Measurements from ENCODE around the gene TANGO6. TPM values are rescaled to one million over a fixed set of nuclear protein-coding genes. Genes with fewer than 3 reads are reported as not detected.

Gene TANGO6
- polyA plus RNA-seq, 4 donors, result 6.4 to 7.9 (median 6.9) TPM

DNA sequence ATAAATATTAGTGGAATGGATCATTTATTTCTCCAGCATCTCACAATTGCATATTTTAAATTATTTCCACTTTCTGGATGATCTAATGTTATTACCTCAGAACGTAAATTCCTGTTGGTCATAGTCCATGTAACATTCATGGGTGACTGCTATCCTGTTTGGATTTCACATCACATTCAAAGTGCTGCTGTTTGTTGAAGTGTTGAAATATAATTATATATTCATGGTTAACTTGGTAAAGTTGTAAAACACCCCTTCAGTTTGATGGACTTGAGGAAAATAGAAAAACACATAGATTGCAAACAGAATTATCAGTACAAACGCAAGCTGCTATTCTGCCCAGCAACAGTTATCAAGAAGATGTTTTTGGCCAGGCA is 59.6 kb downstream of the TANGO6 start:
- DNase-seq (ENCODE audit: low read depth in 4 of 4, low spot score in 2 of 4), result no peak

DNA sequence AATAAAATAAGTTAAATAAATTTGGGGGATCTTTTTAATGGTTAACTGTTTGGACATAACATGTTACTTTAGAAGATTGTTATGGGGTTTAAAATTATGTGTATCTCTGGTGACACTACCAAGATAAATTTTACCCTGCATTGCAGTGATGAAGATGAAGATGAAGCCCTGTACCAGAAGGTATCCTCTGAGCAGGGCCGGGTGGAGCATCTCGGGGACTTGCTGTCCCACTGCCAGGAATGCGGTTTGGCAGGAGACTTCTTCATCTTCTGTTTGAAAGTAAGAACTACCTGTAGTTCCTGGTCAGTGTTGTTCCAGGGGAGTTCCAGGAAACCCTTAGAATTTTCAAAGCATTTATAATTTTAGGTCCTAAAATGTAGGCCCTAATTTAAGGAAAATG is 64.0 kb downstream of the TANGO6 start:
- no peak for DNase-seq (ENCODE audit: low read depth in 4 of 4, low spot score in 2 of 4)

DNA sequence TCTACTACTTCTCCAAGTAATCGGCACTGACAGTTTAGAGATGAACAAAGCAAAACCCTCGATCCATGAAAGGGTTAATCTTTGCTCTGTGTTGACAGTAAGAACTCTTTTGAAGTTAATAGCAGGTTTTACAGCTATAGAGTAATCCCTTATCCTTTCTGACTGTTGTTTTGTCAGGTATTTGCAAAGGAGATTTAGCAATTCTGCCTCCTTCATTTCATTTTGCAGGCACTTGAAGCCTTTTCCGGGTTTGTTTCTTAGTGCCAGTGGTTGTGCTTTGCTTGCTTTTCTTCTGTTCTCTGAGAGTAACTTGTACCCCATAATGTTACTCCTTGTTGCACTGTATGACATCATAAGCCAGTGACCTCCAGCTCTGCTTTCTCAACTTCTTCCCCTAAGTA is 64.5 kb downstream of the TANGO6 start:
- no peak for DNase-seq (ENCODE audit: low read depth in 4 of 4, low spot score in 2 of 4)

DNA sequence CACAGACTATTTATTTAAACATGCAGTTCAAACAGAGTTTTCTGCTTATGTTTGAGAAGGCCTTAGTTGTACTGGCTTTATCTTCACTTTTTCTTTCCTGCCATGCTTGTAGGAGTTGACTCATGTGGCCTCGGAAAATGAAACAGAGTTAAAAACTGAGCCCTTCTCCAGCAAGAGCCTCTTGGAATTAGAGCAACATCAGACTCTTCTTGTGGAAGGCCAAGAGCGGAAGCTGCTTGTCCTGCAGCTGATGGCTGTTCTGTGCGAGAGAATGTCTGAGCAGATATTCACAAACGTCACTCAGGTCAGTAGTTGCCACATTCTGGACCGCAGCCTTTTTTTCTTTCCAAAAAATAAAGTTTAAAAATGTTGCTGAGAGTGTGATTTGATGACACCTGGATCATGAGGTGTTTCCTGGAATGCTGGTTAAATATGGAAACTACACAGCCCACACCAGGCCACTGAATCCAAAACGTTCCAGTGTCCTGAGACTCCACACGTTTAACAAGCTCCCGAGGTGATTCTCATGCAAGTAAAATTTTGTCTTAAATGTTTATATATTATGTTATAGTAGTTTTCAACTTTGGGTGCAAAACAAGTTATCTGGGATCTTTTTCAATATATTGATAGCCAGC is 65.9 kb downstream of the TANGO6 start:
- no peak for DNase-seq (ENCODE audit: low read depth in 4 of 4, low spot score in 2 of 4)

DNA sequence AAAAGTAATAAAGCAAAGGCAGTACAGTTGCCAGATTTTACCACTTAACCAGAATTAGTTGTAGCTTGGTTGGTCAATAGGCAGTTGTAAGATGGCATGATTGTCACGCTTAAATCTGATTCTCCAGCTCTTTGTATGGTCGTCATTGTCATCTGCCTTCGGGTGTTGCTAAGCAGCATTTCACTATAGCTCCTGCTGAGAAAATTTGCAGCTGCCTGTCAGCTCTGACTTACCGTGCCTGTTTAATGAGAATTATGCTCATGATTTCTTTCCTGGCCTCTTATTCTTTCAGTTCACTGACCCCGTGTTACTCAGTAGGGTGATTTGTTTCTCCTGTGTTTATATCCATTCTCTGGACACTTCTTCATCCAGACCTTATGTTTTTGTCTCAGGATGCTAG is 66.7 kb downstream of the TANGO6 start:
- no peak for DNase-seq (ENCODE audit: low read depth in 4 of 4, low spot score in 2 of 4)

DNA sequence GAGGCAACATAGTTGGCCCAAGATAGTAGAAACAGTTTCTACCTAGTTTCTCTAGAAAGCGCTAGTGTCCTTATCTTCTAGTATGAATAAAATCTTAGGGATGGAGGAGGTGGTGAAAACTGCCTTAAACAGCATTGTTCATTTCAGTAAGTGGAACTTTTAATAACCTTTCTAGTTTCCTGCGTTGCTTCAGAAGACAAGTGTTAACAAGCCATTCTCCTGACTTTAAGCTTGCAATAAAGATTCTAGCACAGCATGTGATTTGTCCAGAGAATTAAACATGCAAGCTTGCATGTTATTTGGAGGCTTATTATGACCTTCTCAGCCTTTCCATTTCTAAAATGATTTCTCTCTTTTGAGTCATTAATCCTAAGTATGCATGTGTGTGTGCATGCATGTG is 72.3 kb downstream of the TANGO6 start:
- DNase-seq (ENCODE audit: low read depth in 4 of 4, low spot score in 2 of 4), result no peak

DNA sequence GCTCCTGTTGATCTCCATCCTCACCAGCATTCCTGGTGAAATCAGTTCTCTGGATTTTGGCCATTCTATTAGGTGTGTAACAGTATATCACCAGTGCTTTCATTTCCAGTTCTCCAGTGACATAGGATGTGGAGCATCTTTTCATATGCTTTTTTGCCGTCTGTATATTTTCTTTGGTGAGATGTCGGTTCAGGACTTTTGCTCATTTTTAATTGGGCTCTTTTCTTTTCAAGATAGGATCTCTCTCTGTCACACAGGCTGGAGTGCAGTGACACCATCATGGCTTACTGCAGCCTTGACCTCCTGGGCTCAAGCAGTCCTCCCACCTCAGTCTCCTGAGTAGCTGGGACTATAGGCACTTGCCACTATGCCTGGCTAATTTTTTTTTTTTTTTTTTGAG is 74.2 kb downstream of the TANGO6 start:
- DNase-seq (ENCODE audit: low read depth in 4 of 4, low spot score in 2 of 4), result no peak

DNA sequence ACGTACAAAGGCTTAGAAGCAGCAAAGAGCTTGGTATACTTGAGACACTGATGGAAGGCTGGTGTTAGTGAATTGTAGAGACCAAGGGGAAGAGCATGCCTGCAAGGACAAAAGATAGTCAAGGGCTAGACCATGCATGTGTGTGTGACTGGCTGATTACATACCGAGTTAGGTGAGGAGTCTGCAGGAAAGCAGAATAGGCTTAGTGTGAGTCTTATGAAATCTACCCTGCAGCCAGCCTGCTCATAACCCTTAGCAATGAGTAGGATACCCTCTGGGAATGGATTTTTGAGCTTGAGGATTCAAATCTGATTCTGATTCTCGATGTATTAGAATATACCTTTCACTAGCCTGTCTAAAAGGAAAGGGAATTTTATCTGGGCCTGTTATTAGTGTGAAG is 77.0 kb downstream of the TANGO6 start:
- no peak for DNase-seq (ENCODE audit: low read depth in 4 of 4, low spot score in 2 of 4)

DNA sequence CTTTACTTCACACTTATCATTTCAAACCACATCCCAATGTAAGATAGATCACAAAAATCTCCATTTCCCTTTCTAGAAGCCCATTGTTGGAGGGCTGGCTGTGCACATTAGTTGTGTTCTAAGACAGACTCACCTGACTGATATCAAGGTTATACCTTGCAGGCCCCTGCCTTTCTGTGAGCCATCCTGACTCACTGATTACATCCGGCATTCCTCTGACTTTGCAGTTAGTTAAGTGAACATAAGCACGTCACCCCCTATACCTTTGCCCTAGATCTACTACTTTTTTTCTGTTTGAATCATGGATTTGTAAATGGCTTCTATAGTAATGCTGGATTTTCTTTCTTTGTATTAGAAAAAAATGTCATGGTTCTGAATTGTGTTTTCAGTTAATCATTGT is 78.3 kb downstream of the TANGO6 start:
- no peak for DNase-seq (ENCODE audit: low read depth in 4 of 4, low spot score in 2 of 4)

DNA sequence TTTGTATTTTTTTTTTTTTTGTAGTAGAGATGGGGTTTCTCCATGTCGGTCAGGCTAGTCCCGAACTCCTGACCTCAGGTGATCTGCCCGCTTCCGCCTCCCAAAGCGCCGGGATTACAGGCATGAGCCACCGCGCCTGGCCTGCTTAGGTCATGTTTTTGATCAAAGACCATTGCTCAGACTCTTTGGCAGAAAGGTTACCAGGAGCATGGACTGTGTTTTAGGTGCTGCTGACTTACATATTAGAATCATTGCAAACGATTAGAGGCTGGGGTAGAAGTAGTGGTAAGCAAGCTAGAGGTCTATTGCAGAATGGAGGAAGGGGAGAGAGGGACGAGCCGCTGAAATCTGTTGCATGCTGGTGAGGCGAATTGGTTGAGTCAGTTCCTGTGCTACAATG is 79.8 kb downstream of the TANGO6 start:
- DNase-seq (ENCODE audit: low read depth in 4 of 4, low spot score in 2 of 4), result no peak

DNA sequence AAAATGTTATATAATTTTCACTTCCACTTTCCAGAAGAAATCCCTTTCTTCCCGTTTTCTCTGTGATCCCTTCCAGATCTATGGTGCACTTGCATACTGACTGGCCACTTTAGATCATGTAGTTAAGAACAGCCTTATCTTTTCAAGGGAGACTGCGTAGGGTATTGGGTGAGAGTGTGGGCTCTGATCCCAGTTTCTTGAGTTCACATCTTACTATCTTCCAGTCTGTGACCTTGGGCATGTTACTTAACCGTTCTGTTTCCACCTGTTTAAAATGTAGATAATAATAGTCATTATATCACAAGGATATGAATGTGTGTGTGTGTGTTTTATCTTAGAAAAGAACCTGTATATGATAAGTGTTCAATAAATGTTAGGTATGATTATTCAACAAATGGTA is 83.7 kb downstream of the TANGO6 start:
- DNase-seq (ENCODE audit: low read depth in 4 of 4, low spot score in 2 of 4), result no peak

DNA sequence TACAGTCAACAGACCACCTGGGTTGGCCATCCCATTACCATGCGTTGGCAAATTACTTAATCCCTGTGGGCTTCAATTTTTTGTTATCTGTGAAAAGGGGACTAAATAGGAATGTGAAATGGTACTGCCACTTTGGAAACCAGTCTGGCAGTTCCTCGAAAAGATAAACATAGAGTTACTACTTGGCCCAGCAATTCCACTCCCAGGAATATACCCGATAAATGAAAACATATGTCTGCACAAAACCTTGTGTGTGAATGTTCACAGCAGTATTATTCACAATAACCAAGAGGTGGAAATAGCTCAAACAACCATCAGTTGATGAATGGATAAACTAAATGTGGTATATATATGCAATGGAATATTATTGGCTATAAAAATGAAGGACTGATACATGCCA is 87.9 kb downstream of the TANGO6 start:
- no peak for DNase-seq (ENCODE audit: low read depth in 4 of 4, low spot score in 2 of 4)

DNA sequence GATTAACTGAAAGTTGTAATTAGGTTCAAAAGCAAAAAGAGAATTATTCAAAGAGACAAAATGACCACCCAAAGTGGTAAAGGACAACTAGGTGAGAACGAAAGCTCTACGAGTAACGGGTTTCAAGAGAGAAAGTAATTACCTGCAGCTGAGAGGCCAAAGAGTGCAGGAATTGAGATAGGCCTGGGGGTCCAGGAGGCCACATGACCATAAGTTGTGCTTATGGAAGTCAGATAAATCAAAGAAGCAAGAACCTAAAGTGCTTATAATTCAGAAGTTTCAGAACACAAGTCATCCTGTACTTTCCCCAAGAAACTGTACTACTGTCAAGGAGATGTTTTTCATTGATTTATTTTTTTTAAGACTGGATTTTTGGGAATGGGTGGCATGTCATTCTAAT is 91.1 kb downstream of the TANGO6 start:
- DNase-seq (ENCODE audit: low read depth in 4 of 4, low spot score in 2 of 4), result no peak

DNA sequence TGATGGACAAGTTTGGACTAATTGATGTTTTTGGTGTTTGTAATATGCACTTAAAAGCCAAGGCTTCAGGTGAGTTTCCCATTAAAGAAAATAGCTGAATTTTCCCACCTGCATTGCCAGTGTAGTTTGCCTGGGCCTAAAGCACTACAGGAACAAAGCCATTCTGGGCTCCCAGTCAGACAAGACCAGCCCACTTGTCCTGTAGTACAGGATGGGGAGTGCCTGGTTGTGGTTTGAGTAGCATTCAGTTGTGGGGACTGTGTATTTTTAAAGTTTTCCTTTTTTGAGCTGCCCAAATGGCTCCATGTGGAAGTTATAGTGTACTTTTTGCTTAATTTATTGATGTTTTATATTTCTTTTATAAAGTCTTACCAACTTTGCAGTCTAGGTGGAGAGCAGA is 91.7 kb downstream of the TANGO6 start:
- no peak for DNase-seq (ENCODE audit: low read depth in 4 of 4, low spot score in 2 of 4)

DNA sequence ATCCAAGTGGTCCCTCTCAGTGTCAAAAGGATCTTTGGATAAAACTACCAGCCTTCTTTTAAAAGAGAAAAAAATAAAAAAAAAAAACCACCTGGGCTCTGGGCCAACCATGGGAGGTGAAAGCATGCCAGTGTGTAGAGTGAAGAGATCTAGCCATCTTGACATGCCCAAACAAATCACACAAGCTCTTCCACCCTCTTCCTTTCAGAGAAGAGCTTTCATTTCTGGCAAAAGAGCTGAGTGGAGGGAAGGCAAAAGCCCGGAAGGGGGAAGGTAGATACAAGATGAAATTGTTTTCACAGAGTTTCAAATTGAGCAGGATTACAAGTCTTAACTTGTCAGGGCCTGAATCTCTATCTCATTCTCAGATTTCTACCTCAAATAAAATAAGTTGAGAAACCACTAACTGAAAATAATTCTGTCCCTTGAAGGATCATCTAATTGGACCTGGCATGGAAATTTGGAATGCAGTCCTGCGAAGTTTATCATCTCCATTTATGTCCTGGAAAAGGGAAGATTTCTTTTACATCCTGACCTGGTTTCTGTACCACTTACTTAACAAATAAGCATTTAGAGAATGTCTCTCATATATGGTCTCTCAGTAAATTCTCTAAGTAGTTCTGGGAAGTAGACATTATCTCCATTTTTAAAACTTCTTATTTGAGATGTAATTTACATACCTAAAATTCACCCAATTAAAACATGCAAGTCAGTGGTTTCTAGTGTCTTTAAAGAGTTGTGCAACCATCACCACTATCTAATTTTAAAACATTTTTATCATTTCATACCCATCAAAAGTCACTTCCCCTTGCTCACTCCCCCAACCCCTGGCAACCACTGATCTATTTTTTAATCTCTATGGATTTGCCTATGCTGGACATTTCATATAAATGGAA is 93.7 kb downstream of the TANGO6 start:
- no peak for DNase-seq (ENCODE audit: low read depth in 4 of 4, low spot score in 2 of 4)

DNA sequence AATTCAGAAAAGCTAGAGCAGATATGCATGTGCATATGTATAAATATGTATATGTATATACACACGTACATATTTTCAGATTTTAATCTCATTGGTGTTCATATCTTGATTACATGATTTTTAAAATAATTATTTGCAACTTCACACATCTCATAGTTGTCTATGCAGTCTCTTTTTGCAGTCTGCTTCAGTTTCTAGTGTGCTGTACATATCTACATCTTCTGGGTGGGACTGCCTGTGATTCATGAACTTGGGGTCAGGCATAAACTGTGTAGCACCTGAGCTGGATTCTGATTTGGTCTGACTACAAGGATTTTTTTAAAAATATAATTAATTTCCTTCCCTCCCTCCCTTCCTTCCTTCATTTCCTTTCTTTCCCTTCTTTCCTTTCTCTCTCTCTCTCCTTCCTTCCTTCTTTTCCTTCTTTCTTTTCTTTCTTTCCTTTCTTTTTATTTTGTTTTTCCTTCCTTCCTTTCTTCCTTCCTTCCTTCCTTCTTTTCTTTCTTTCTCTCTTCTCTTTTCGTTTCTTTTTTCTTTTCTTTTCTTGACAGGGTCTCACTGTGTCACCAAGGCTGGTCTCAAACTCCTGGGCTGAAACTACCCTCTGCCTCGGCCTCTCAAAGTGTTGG is 96.5 kb downstream of the TANGO6 start:
- no peak for DNase-seq (ENCODE audit: low read depth in 4 of 4, low spot score in 2 of 4)

DNA sequence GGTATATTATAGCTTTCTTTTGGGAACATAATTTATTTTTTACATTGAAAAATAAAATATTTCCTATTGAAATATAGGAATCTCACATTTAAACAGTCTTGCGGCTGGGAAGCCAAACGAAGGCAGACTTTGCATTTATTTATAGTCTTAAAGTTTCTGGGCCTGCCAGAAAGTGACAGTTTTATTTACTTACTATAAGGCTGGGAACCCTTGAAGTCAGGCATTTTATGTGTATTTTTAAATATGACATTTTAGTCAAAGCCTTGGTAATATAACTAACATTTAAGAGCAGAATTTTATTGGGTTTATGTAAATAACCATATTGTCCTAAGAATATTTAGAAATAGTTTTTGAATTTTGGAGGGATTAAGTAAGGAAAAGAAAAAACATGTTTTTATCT is 97.5 kb downstream of the TANGO6 start:
- DNase-seq (ENCODE audit: low read depth in 4 of 4, low spot score in 2 of 4), result peak in 1 of 4 donors; percentile 8

DNA sequence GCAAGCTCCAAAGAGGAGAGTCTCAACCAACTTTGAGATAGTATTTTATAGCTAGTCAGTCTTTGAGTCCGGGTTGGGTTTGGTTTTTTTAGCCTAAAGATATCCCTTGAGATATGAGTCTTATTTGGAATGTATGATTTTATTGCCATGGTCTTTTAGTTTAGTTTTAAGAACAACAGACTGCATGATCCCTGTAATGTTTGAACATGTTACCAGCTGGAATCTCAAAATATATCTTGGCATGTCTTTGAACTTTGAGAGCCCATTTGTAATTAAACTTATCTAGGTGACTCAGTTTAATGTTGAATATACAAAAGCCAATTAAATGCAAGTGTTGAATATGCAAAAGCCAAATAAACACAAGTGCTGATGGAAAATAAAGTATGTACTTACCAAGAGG is 100.6 kb downstream of the TANGO6 start:
- peak in 1 of 4 donors; percentile 8 for DNase-seq (ENCODE audit: low read depth in 4 of 4, low spot score in 2 of 4)

DNA sequence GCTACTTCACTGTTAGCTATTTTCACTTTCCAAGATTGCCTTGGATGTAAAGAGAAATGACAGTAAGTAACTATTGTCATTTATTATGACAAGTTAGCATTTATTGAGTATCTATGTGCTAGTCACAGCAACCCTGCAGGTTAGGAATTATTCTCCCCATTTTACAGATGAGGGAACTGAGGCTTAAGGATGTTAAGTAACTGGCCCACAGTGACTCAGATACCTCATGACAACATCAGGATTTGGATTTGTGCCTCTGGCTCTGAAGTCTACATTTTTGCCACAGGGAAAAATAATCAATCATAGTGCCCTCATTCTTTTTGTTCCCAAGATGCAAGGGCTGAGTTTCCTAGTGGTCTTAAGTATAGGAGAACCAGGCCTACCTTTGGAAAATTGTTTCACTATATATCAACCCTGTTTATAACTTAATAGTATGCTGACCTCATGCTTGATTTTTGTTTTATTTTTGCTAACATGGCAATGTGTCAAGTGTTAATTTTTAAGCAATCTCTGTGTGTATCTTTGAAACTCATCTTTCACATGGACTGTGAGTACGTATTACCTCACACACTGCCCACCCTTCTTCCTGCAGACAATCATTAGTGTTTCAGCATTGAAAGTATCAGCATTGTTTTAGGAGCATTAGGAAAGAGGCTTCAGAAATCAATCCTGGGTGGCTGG is 105.0 kb downstream of the TANGO6 start:
- no peak for DNase-seq (ENCODE audit: low read depth in 4 of 4, low spot score in 2 of 4)

DNA sequence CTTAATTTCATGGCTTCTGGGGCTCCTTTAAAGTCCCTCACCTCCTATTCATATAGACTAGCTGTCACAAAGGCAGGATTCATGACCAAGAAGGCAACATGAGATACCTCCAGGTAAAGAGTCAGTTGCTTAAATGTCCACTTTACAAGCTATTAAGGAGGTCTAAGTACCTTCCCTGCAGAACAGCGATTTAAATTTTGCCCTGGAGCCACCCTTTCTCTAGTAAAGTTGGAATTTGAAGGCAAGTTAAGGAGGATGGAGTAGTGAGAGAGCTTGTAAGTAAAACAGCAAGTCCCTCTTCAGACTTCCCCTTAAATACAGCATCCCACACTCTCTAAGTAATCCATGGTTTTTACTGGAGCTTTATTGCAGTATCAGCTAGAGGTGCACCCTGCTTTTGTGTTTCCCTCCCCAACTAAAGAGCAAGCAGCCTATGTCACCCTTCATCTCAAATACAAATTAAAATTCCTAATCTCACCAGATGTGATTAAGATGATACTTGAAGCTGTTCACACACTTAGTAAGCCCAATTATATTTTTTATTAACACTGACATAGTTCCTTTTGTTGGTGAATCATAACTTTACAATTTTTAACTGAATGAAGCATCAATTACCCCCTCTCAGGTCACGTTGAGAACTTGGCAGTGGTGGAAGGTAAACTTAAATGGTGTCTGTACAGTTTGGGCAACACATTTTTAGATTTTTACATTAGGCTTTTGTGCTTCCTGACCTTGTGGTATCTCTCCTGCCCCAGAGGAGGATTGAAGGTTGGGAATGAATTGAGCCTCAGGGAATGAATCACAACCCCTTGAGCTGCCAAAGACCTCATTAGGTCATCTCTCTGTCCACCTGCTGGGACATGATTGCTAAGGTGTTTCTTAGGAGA is 108.9 kb downstream of the TANGO6 start:
- no peak for DNase-seq (ENCODE audit: low read depth in 4 of 4, low spot score in 2 of 4)
